IPS DF 6.9 (cell line): ENCODE results near the gene SP100.

Experiments used
- DNase-seq: peaks from one replicate; pipeline ENCODE4 v3.0.0-alpha.2; 2013; ENCODE audit warnings: low read depth, low spot score
- H3K27ac ChIP-seq: one replicate; pipeline ENCODE4 v1.5.1; 2013; ENCODE audit warnings: low read length, control low read depth
- H3K27me3 ChIP-seq: 2 replicates; pipeline ENCODE4 v1.6.1; 2013; ENCODE audit warnings: mild to moderate bottlenecking, low read length; ENCODE audit not compliant: control insufficient read depth, insufficient read depth
- H3K36me3 ChIP-seq: 2 replicates; pipeline ENCODE4 v1.6.1; 2013; ENCODE audit warnings: low read length; ENCODE audit not compliant: control insufficient read depth, insufficient read depth
- H3K4me1 ChIP-seq: 2 replicates; pipeline ENCODE4 v1.6.1; 2013; ENCODE audit warnings: low read length; ENCODE audit not compliant: control insufficient read depth, insufficient read depth
- H3K4me3 ChIP-seq: 2 replicates; pipeline ENCODE4 v1.5.1; 2013; ENCODE audit warnings: mild to moderate bottlenecking, low read length
- H3K9me3 ChIP-seq: 2 replicates; pipeline ENCODE4 v1.6.1; 2013; ENCODE audit warnings: low read length, inconsistent platforms; ENCODE audit not compliant: control insufficient read depth, insufficient read depth
- WGBS: extraction: QIAGEN DNeasy Blood & Tissue Kit; methylation state at CpG from one replicate; pipeline ENCODE4 v1.1.7; 2013; ENCODE audit warnings: mixed read lengths, missing lambda C conversion rate; ENCODE audit not compliant: insufficient read length, insufficient coverage; 5-methylcytosine and 5-hydroxymethylcytosine counted together

The SP100 gene

GRCh38 chr2:230577114-230577513, 161.1 kb downstream of the SP100 start:
- Histone ChIP-seq H3K4me1 (no peaks in the 10 kb centered on the region), H3K27ac (no peak overlapping the region), H3K9me3 (no peaks in the 10 kb centered on the region), H3K36me3 (no peaks in the 10 kb centered on the region), H3K4me3 (no peak overlapping the region), H3K27me3 (no peaks in the 10 kb centered on the region)
- no peak for DNase-seq
- no CpG with 5 or more reads among the region's 6 CpGs for WGBS

GRCh38 chr2:230578106-230578505, 162.1 kb downstream of the SP100 start:
- Histone ChIP-seq H3K4me3 (no peak overlapping the region), H3K9me3 (no peaks in the 10 kb centered on the region), H3K27me3 (no peaks in the 10 kb centered on the region), H3K4me1 (no peaks in the 10 kb centered on the region), H3K36me3 (no peaks in the 10 kb centered on the region), H3K27ac (no peak overlapping the region)
- no peak for DNase-seq
- WGBS = no CpG with 5 or more reads among the region's 2 CpGs

- H3K4me3 ChIP-seq = no peak overlapping the region
- WGBS = no CpG with 5 or more reads among the region's 5 CpGs
These were observed 166.9 kb downstream of the SP100 start for GRCh38 chr2:230582851-230583283.

GRCh38 chr2:230583581-230583980, 167.6 kb downstream of the SP100 start:
- no peak overlapping the region for H3K27ac ChIP-seq
- no CpG with 5 or more reads among the region's 2 CpGs for WGBS
- H3K4me3 ChIP-seq = no peak overlapping the region

More at GRCh38 chr2:230582851-230583283, 166.9 kb downstream of the SP100 start:
- Histone ChIP-seq H3K9me3 (no peaks in the 10 kb centered on the region), H3K27me3 (no peaks in the 10 kb centered on the region), H3K36me3 (no peaks in the 10 kb centered on the region), H3K4me1 (no peaks in the 10 kb centered on the region), H3K27ac (no peak overlapping the region)
- no peak for DNase-seq

GRCh38 chr2:230586328-230586982, 170.5 kb downstream of the SP100 start:
- H3K4me3 ChIP-seq = no peak overlapping the region
- H3K4me1 ChIP-seq = no peaks in the 10 kb centered on the region
- no peak overlapping the region for H3K27ac ChIP-seq
- no peak for DNase-seq
- H3K36me3 ChIP-seq = no peaks in the 10 kb centered on the region
- WGBS = no CpG with 5 or more reads among the region's 2 CpGs
- H3K9me3 ChIP-seq = no peaks in the 10 kb centered on the region
- H3K27me3 ChIP-seq = no peaks in the 10 kb centered on the region

More at GRCh38 chr2:230583581-230583980, 167.6 kb downstream of the SP100 start:
- no peak for DNase-seq
- Histone ChIP-seq H3K9me3 (no peaks in the 10 kb centered on the region), H3K4me1 (no peaks in the 10 kb centered on the region), H3K27me3 (no peaks in the 10 kb centered on the region), H3K36me3 (no peaks in the 10 kb centered on the region)

GRCh38 chr2:230589025-230589424, 173.0 kb downstream of the SP100 start:
- Histone ChIP-seq H3K36me3 (no peaks in the 10 kb centered on the region), H3K9me3 (no peaks in the 10 kb centered on the region), H3K27me3 (no peaks in the 10 kb centered on the region), H3K27ac (no peak overlapping the region), H3K4me3 (no peak overlapping the region), H3K4me1 (no peaks in the 10 kb centered on the region)
- no peak for DNase-seq
- WGBS = no CpG with 5 or more reads among the region's 3 CpGs

- DNase-seq = no peak
- no peak overlapping the region for H3K4me3 ChIP-seq
- WGBS = no CpG with 5 or more reads among the region's 3 CpGs
- no peaks in the 10 kb centered on the region; the same call in 1 of the 2 replicates for H3K4me1 ChIP-seq
- no peaks in the 10 kb centered on the region for H3K36me3 ChIP-seq
- no peaks in the 10 kb centered on the region for H3K27me3 ChIP-seq
- no peaks in the 10 kb centered on the region for H3K9me3 ChIP-seq
- H3K27ac ChIP-seq = no peak overlapping the region
These were observed 173.6 kb downstream of the SP100 start for GRCh38 chr2:230589497-230590015.

GRCh38 chr2:230590333-230590732, 174.3 kb downstream of the SP100 start:
- no CpG with 5 or more reads among the region's 3 CpGs for WGBS
- Histone ChIP-seq H3K4me1 (no peaks in the 10 kb centered on the region; the same call in 1 of the 2 replicates), H3K4me3 (no peak overlapping the region), H3K36me3 (no peaks in the 10 kb centered on the region), H3K27ac (no peak overlapping the region), H3K9me3 (no peaks in the 10 kb centered on the region), H3K27me3 (no peaks in the 10 kb centered on the region)
- no peak for DNase-seq

- no CpG with 5 or more reads among the region's 6 CpGs for WGBS
- Histone ChIP-seq H3K9me3 (no peaks in the 10 kb centered on the region), H3K4me3 (no peak overlapping the region), H3K27ac (no peak overlapping the region), H3K27me3 (no peaks in the 10 kb centered on the region), H3K36me3 (no peaks in the 10 kb centered on the region), H3K4me1 (no peaks in the 10 kb centered on the region; the same call in 1 of the 2 replicates)
- DNase-seq = no peak
These were observed 175.8 kb downstream of the SP100 start for GRCh38 chr2:230591850-230592249.

GRCh38 chr2:230592775-230593174, 176.8 kb downstream of the SP100 start:
- Histone ChIP-seq H3K27me3 (no peaks in the 10 kb centered on the region), H3K9me3 (no peaks in the 10 kb centered on the region), H3K36me3 (no peaks in the 10 kb centered on the region), H3K27ac (no peak overlapping the region), H3K4me1 (no peaks in the 10 kb centered on the region; the same call in 1 of the 2 replicates), H3K4me3 (no peak overlapping the region)
- no peak for DNase-seq
- no CpG with 5 or more reads among the region's 4 CpGs for WGBS
